ENCODE data around the gene LSAMP.
"Not testable (repeated sequence)": the region's sequence is repeated elsewhere in the genome, so short reads cannot be mapped to it uniquely, and the experiment has no call there.

The LSAMP gene

DNA sequence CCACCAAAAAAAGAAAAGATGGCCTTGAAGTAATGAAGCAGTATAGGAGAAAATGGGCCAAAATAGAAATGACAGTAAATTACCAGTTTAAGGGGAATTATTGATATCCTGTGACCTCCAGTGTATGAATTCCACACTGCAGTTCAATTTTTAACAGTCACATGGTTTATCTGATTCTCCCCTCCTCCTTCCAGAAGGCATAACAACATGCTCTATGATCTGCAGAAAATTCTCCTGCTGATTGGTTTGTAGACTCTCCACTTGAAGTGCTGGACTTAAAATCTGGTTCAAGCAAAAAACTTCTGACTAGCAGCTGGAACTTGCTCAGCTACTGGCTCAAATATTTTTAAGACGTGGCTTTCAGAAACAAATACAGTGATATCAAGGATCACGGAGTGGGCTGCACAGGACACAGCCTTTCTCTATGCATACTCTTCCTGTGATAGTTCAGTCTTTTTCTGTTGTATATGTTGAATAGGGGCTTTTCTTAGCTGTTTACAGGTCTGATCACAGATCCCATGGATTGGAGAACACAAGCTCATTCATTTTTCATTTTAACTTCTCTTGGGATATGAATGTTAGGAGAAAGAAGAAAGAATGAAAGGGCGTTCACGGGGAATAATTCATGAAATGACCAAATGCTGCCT, 211.5 kb downstream of the LSAMP start:
- no peak for DNase-seq

DNA sequence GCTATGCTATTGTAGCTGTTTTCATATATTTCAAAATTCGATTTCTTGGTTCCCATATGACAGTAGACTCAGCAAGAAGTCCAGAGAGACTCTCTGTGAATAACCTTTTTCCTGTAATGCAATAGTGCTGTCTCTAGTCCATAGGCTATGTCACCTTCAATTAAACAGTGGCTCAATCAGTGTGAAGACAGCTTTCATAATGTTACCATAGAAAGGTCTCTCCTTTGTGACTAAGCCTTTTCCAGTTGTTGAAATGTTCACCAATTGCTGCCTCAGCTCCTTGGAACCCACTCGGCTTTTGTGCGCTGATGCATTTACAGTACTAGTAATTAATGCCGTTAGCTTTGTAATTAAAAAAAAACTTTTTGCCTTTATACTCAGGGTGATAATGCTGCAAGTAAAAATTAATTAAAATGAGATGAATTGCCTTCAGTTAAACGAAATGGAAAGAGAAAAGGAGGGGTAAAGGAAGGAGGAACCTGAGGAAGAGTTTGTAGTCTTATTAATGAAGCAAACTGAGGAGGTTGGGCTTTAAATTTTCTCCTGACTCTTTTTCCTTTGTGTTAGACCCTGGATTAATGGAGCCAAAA, 214.8 kb downstream of the LSAMP start:
- no peak for DNase-seq

DNA sequence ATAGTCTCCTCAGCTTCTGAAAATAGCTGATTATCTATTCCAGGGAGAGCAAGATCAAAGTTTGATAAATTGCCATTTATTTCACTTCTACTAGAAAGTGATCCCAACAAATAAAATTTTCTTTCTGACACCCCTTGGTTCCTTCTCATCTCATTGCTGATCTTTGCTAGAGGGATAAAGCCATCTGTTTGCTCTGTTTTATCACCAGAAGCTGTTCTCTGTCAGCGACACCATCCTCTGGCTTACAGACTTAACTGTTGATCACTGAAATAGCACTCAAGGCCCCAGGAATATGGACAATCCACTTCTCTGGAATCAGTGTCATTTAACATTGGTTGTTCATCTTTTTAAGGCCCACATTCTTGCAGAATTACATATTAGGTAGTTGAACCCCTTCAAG, 219.0 kb downstream of the LSAMP start:
- no peak for DNase-seq

- DNase-seq, result no peak
Measured at GRCh38 chr3:116216761-116217160, 228.5 kb downstream of the LSAMP start.

DNA sequence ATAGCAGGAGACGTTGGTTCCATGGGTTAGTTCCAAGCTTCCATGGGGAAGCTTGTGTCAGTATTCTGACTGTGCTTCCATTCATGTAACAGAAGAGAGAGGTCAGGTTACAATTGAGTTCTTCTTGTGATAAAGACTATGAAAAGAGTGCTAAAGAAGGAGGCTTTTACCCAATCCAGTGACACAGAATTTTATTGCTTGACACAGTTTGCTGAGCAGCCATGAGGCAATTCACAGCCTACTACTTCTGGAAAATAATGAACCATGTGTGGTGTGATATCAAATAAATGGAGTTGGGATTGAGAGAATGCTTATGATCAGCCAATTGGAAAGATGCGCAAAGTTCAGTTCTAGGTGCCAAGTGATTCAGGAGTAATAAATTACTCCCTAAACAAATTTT, 233.4 kb downstream of the LSAMP start:
- DNase-seq, result no peak

DNA sequence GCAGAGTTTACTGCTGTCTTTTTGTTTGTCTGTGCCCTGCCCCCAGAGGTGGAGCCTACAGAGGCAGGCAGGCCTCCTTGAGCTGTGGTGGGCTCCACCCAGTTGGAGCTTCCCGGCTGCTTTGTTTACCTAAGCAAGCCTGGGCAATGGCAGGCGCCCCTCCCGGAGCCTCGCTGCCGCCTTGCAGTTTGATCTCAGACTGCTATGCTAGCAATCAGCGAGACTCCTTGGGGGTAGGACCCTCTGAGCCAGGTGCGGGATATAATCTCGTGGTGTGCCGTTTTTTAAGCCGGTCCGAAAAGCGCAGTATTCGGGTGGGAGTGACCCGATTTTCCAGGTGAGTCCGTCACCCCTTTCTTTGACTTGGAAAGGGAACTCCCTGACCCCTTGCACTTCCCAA, 236.5 kb downstream of the LSAMP start:
- not testable (repeated sequence) for DNase-seq

GRCh38 chr3:116200956-116201690, 244.2 kb downstream of the LSAMP start:
- DNase-seq, result no peak

DNA sequence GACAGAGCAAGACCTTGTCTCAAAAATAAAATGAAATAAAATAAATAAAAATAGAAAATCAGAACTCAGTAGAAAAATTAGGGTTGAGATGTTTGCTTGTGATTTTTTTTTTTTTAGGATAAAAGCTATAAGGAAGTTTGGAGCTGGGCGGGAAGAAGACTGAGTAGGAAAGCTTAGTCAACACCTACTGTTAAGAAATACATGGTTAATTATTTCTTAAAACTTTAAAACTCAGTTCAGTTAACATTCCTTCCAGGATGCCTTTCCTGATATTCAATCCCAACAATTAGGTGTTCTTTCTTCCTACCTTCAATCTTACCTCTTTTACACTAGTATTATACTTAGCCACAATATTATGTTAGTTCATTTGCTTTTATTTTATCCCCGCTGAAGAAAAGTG, 246.2 kb downstream of the LSAMP start:
- DNase-seq, result no peak

GRCh38 chr3:116198087-116198486, 247.2 kb downstream of the LSAMP start:
- DNase-seq, result peak; percentile 51

GRCh38 chr3:116192464-116192863, 252.8 kb downstream of the LSAMP start:
- no peak for DNase-seq

- peak; percentile 9 for DNase-seq
Measured at GRCh38 chr3:116191409-116191808, 253.9 kb downstream of the LSAMP start.

- no peak for DNase-seq
Measured at GRCh38 chr3:116190095-116190494, 255.2 kb downstream of the LSAMP start.

- peak; percentile 31 for DNase-seq
Measured at GRCh38 chr3:116188231-116188785, 257.0 kb downstream of the LSAMP start.

- DNase-seq, result peak; percentile 63
Measured at GRCh38 chr3:116186049-116186448, 259.2 kb downstream of the LSAMP start.

- no peak for DNase-seq
Measured at GRCh38 chr3:116181159-116181558, 264.1 kb downstream of the LSAMP start.

GRCh38 chr3:116179091-116179490, 266.2 kb downstream of the LSAMP start:
- peak; percentile 90 for DNase-seq

DNA sequence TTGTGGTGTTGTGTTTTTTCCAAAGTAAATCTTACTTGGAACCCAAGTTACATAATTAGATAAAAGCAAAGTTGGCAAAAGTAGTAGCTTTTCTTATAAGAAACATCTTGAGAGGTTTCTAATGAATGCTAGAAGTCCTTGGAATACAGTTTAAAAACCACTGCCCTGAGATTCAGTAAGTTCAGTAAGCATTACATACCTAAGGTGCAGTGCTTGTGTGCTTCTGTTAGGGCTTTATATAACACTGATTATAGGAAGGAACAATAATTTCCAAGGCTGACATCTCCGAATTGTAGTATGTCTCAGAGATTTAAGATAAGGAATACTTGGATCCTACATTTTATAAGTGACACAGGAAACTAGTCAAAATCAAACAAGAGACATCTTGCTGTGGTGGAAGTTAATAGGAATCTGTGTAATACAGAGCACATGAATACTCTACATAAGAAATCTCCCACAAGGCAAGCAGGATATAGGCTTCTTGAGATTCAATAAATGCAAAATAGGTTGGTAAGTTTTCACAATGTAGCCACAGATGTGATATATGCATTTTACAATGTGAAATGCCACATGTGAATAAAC, 268.2 kb downstream of the LSAMP start:
- DNase-seq, result no peak

GRCh38 chr3:116166121-116166520, 279.2 kb downstream of the LSAMP start:
- DNase-seq, result no peak

- no peak for DNase-seq
Measured at GRCh38 chr3:116165641-116166040, 279.6 kb downstream of the LSAMP start.

GRCh38 chr3:116165135-116165534, 280.2 kb downstream of the LSAMP start:
- no peak for DNase-seq

- DNase-seq, result no peak
Measured at GRCh38 chr3:116164039-116164438, 281.2 kb downstream of the LSAMP start.

DNA sequence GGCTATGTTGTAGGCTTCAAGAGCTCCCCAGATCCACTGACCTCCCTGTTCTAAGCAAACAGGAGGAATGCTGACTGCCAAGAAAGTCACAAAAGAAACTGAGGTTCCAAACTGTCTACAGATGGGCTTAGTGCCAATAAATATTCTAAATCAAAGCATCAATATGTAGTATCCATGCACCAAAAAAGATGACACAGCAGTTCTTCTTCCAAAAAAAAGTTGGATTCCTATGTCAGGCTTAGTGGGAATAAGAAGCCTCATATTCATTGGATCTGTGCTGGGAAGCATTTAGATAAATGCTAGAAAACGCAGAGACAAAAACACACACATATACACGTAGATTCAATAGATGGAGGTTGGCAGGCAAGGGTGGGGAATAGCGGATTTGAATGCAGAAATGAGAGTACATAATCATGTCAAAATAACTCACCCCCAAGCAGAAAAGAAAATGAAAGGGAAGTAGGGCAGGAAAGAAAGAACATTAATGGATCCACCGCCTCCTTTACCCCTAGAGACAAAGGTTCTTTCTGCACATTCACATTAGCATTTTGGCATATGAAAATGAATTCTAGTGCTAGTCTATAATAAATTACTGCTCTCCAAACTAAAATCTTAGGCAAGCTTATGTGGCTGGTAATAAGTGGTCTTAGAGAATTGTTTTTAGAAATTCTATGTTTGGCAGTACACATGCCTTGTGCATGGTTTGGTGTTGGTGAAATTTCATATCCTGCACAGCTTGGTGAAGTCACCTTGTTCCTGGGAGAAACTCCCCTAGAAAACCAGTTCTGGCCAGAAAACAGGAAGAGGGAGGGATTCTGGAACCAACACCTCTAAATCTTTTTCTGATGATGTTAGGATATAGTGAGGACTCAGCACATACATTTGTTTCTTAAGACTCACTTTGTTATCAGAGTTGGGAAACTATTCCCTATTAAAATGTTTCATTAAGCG, 283.4 kb downstream of the LSAMP start:
- DNase-seq, result no peak

Data from fibroblast of upper back skin (primary cell).